Measurements from ENCODE around the gene C10orf90.

- no peak for TF ChIP-seq CTCF (IDR thresholded peaks at IDR 0.05; ENCODE audit: low read depth, low read length, poor library complexity, severe bottlenecking)
- no peak for TF ChIP-seq EZH2phosphoT487 (IDR thresholded peaks at IDR 0.05; ENCODE audit: borderline replicate concordance, low read length)
Measured at GRCh38 chr10:126398383-126398743, 272.1 kb downstream of the C10orf90 start.

Data from DOHH2 (cell line).